GM13976 (cell line): ENCODE data around the gene PRRG1.

ENCODE experiments used
- DNase-seq: peaks from one replicate; pipeline ENCODE4 v3.0.0; 2012; ENCODE audit warnings: low spot score
- in situ Hi-C: fragments of 300-500 bp; cut with MboI; formaldehyde crosslinking; loops from one replicate; pipeline ENCODE4 v1.12.0; 2022; ENCODE audit warnings: low sequenced_read_pairs, mixed read lengths, inconsistent platforms; ENCODE audit not compliant: unreplicated experiment
- TF ChIP-seq, protein P1 (sequence below): IDR thresholded peaks from 2 replicates; pipeline ENCODE4 v1.5.1; 2012; ENCODE audit warnings: borderline replicate concordance, mild to moderate bottlenecking; ENCODE audit not compliant: insufficient read depth; ENCODE audit errors: extremely low read depth, missing control alignments, control extremely low read depth

PRRG1 gene

DNA sequence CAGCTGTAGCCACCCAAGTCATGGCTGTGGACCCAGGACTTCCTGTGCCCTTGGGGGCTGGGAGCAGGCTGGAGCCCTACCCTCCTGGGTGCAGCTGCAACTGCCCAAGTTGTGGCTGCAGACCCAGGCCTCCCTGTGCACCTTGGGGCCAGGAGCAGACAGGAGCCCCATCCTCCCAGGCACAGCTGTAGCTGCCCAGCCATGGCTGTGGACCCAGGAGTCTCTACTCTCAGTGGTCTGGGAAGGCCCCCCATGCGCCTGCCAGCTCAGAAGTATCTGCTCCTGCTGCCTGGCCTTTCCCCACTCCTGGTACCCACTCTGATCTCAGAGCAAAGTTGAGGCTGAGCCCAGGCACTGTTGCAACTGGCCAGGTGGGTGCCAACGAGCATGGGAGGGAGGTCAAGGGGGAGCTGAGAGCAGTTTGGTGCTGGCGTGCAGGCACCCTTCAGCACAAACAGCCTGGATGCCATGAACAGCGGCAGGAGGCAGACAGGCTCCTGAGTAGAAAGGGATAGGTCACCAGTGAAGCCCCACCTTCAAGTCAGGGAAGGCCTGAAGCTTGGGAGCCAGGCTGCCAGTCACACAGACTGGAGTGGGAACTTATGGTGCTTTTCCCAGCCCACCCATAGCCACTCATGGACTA, 21.5 kb downstream of the PRRG1 start:
- TF ChIP-seq, protein P1, sequence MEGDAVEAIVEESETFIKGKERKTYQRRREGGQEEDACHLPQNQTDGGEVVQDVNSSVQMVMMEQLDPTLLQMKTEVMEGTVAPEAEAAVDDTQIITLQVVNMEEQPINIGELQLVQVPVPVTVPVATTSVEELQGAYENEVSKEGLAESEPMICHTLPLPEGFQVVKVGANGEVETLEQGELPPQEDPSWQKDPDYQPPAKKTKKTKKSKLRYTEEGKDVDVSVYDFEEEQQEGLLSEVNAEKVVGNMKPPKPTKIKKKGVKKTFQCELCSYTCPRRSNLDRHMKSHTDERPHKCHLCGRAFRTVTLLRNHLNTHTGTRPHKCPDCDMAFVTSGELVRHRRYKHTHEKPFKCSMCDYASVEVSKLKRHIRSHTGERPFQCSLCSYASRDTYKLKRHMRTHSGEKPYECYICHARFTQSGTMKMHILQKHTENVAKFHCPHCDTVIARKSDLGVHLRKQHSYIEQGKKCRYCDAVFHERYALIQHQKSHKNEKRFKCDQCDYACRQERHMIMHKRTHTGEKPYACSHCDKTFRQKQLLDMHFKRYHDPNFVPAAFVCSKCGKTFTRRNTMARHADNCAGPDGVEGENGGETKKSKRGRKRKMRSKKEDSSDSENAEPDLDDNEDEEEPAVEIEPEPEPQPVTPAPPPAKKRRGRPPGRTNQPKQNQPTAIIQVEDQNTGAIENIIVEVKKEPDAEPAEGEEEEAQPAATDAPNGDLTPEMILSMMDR = no peak
- in situ Hi-C loops = no loop called here
- DNase-seq = no peak

DNA sequence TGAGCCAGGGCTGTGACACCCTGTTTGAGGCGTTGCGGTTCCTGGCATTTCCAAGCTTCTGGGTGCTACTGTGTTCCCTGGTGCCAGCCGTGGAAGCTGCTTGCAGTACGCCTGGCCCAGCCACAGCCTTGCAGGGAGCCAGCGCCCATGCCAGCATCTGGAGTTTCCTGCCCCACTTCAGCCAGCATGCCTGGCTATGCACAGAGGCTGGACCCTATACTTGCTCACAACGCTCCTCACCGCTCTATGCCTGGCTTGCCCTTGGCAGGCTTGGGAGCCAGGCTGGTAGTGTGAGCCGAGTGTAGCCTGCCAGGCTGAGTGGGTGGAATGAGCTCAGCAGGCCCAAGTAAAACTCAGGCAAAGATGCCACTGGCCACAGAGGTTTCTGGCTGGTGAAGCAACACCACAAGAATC, 22.4 kb downstream of the PRRG1 start:
- no peak for DNase-seq
- in situ Hi-C loops = no loop called here
- TF ChIP-seq, protein P1 = no peak

DNA sequence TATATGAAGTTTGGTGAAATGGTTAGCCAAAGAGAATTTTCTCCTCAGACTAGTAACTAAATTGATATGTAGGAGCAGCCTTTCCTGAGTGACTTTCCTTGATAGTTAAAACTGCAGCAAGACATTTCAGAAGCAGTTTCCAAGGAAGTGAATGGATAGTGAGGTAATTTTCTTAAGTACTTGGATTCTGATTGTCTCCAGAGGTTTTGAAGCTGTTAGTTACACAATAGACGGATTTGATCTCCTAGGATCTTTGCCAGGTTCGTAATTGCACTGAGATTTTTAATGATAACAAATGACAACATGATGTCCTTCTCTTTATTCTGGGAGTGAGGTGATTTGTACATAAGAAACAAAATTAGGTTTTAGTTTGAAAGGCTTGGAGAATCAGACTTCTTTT, 29.2 kb downstream of the PRRG1 start:
- DNase-seq = no peak
- in situ Hi-C loops = no loop called here
- TF ChIP-seq, protein P1 = no peak

DNA sequence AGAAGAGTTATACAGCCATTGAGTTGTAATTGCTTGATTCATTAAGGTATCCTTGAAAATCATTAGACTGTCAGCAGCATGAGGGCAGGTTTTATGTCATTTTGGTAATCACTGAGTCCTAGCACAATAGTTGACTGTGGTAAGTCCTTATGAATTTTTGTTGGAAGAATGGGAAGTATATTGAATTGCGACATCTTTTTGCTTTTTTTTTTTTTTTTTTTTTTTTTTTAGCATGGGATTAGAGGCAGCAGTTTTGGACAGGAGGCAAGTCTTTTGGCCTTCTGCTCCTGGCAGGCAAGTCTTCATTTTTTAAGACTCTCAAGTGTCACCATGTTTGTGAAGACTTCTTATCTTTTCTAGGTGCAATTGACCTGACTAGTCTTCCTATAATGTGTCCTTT, 29.7 kb downstream of the PRRG1 start:
- TF ChIP-seq, protein P1 = no peak
- in situ Hi-C loops = no loop called here
- DNase-seq = no peak

DNA sequence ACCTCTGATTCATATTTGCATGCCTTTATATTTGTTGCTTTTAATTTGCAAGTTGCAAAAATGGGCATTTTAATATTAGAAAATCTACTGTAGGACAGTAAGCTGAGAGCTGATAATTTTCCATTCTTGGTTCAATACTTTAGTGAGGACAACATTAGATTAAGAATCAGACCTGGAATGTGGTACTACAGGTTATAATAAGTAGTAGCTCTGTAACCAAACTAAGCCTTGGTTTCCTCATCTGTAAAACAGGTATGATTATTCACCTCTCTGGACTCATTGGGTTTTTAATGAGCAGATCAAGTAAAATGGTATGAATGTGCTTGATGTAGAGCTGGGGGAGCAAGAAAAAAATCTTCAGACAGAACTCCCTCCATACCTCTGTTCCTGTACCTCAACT, 31.1 kb downstream of the PRRG1 start:
- TF ChIP-seq, protein P1 = no peak
- no peak for DNase-seq
- in situ Hi-C loops = no loop called here

DNA sequence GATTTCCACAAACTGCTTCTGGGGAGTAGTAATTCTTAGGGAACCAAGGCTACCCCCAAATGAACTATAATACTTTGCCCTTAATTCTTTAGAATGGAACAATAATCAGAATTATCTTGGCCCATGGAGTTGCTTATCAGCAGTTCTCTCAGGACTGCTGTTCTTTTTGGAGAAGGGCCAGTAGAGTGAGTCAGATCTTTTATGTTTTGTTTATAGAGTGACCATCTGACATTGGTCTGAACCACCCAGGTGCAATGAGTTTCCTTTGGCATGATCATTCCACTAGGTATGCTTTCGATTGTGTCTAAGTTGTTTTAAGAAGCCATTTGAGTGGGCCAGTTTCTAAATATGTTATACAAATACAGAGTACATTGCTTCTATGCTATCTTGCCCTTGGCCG, 31.8 kb downstream of the PRRG1 start:
- TF ChIP-seq, protein P1 = no peak
- in situ Hi-C loops = no loop called here
- DNase-seq = no peak

DNA sequence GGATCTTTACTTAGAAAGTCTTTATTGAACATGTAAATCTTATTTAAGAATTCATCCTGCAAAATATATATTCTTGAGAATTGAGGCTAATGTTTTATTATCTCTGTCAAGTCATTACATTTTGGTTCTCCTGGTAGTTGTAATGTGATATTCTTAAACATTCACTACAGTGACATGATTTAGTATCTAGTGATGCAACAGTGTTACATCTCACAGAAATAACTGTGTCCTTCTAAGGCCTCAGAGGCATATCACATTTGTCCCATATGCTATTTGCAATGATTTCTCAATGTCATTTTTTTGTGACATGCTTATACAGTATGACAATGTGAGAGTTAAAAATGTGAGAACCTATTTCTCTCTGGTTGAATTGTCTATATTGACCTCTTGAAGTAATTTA, 34.1 kb downstream of the PRRG1 start:
- TF ChIP-seq, protein P1 = no peak
- in situ Hi-C loops = no loop called here
- DNase-seq = no peak
